Measurements from ENCODE around the gene MRPS27. TPM values are rescaled to one million over a fixed set of nuclear protein-coding genes. Genes with fewer than 3 reads are reported as not detected.

The MRPS27 gene
- total RNA-seq, 1 experiment from 2014 or later, result 88.6 TPM

GRCh38 chr5:72358925-72359324 lies 38.9 kb upstream of the MRPS27 start:
- DNase-seq (ENCODE audit: low spot score), result no peak
- POLR2A ChIA-PET (ENCODE audit: low non-redundant PET), result no interaction called here

GRCh38 chr5:72356361-72356760 lies 36.3 kb upstream of the MRPS27 start:
- no peak for TF ChIP-seq EZH2 (IDR thresholded peaks at IDR 0.05; ENCODE audit: borderline replicate concordance, low read depth, low read length, poor library complexity, severe bottlenecking)
- TF ChIP-seq CTCF (conservative IDR thresholded peaks at IDR 0.05; ENCODE audit: low read depth, low read length), result no peak
- no peaks in the 10 kb centered on the region for H3K27me3 ChIP-seq (replicated peaks; ENCODE audit: insufficient read depth, low read depth, low read length, poor library complexity)
- H3K9me3 ChIP-seq (ENCODE audit: low read depth, low read length, poor library complexity, severe bottlenecking), result no peaks in the 10 kb centered on the region
- H3K4me3 ChIP-seq (ENCODE audit: low read depth, low read length, poor library complexity, severe bottlenecking), result no peak overlapping the region
- ChIA-PET POLR2A (ENCODE audit: low non-redundant PET) (no interaction called here), CTCF (interaction anchor here (0.6 kb wide), 1 partner anchor 10 kb away, joined by 4 read pairs; no protein-coding TSS in a partner anchor)
- no peak for DNase-seq (ENCODE audit: low spot score)
- peaks cover 10% of the 10 kb centered on the region for H3K4me1 ChIP-seq (ENCODE audit: insufficient read depth, low read length, poor library complexity, severe bottlenecking)
- intact Hi-C loops (cut with micrococcal nuclease; ENCODE audit: unreplicated experiment), result no loop called here
- no peak overlapping the region for H3K27ac ChIP-seq (ENCODE audit: low read depth, low read length, poor library complexity, severe bottlenecking)
- BruUV-seq (replicated peaks), result no TSS peak
- H3K36me3 ChIP-seq (ENCODE audit: insufficient read depth, low read length, poor library complexity, severe bottlenecking), result no peaks in the 10 kb centered on the region

More at GRCh38 chr5:72358925-72359324, 38.9 kb upstream of the MRPS27 start:
- no peaks in the 10 kb centered on the region for H3K36me3 ChIP-seq (ENCODE audit: insufficient read depth, low read length, poor library complexity, severe bottlenecking)
- no peak overlapping the region for H3K27ac ChIP-seq (ENCODE audit: low read depth, low read length, poor library complexity, severe bottlenecking)
- intact Hi-C loops (cut with micrococcal nuclease; ENCODE audit: unreplicated experiment), result no loop called here
- no peak for TF ChIP-seq EZH2 (IDR thresholded peaks at IDR 0.05; ENCODE audit: borderline replicate concordance, low read depth, low read length, poor library complexity, severe bottlenecking)
- no peak for TF ChIP-seq CTCF (conservative IDR thresholded peaks at IDR 0.05; ENCODE audit: low read depth, low read length)
- H3K4me3 ChIP-seq (ENCODE audit: low read depth, low read length, poor library complexity, severe bottlenecking), result no peak overlapping the region
- no TSS peak for BruUV-seq (replicated peaks)
- H3K9me3 ChIP-seq (ENCODE audit: low read depth, low read length, poor library complexity, severe bottlenecking), result no peaks in the 10 kb centered on the region
- CTCF ChIA-PET, result no interaction called here
- H3K4me1 ChIP-seq (ENCODE audit: insufficient read depth, low read length, poor library complexity, severe bottlenecking), result peaks cover 13% of the 10 kb centered on the region
- no peaks in the 10 kb centered on the region for H3K27me3 ChIP-seq (replicated peaks; ENCODE audit: insufficient read depth, low read depth, low read length, poor library complexity)

- Histone ChIP-seq H3K27me3 (replicated peaks; ENCODE audit: insufficient read depth, low read depth, low read length, poor library complexity) (no peaks in the 10 kb centered on the region), H3K4me3 (ENCODE audit: low read depth, low read length, poor library complexity, severe bottlenecking) (no peak overlapping the region), H3K36me3 (ENCODE audit: insufficient read depth, low read length, poor library complexity, severe bottlenecking) (no peaks in the 10 kb centered on the region), H3K27ac (ENCODE audit: low read depth, low read length, poor library complexity, severe bottlenecking) (no peak overlapping the region), H3K4me1 (ENCODE audit: insufficient read depth, low read length, poor library complexity, severe bottlenecking) (peaks cover 10% of the 10 kb centered on the region), H3K9me3 (ENCODE audit: low read depth, low read length, poor library complexity, severe bottlenecking) (no peaks in the 10 kb centered on the region)
- TF ChIP-seq CTCF (conservative IDR thresholded peaks at IDR 0.05; ENCODE audit: low read depth, low read length), result peak; percentile 67
- no peak for TF ChIP-seq EZH2 (IDR thresholded peaks at IDR 0.05; ENCODE audit: borderline replicate concordance, low read depth, low read length, poor library complexity, severe bottlenecking)
- peak; percentile 47 for DNase-seq (ENCODE audit: low spot score)
- BruUV-seq (replicated peaks), result no TSS peak
- POLR2A ChIA-PET (ENCODE audit: low non-redundant PET), result no interaction called here
- CTCF ChIA-PET, result interaction anchor here (0.6 kb wide), 1 partner anchor 11 kb away, joined by 4 read pairs; no protein-coding TSS in a partner anchor
- intact Hi-C loops (cut with micrococcal nuclease; ENCODE audit: unreplicated experiment), result no loop called here
These were observed 35.8 kb upstream of the MRPS27 start for GRCh38 chr5:72355706-72356299.

Measured in A673 (cell line).